ENCODE measurements around the gene ESPNL. TPM values are rescaled to one million over a fixed set of nuclear protein-coding genes. Genes with fewer than 3 reads are reported as not detected.

The ESPNL gene
- total and polyA plus RNA-seq, 9 of the 15 experiments (the other 6 are each of a cell fraction or from before 2014, with no cell fraction given), result 0.03 to 0.09 (median 0.05) TPM; not detected in 3

DNA sequence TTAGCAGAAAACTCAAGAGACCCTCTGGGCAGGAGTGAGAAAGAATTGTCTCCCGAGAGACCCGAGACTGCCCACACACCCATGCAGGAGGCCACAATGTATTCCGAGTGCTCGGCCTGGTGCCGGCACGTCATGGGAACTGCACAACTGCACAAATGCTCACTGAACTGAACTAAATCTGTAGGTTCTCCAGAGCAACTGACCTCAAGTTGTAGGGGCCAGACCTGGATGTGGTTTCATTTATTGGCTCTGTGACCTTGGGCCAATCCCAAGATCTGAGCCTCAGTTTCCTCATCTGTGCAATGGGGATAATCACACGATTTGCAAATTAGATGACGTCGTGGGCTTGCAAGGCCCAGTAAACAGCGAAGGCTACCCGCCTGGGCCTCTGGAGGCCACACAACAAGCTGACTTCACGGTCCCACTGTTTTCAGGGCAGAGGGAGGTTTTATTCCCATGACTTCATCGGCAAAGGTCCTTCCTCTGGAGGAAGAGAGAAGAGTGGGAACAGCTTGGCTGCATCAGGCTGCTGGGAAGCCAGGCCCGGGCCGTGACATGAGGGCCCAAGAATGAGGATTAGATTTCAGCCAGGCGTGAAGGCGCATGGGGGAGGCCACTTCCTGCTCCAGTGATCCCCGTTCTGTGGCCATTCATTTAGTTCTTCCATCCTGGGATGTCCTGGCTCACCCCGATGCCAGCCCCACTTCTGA is 55.1 kb downstream of the ESPNL start:
- H3K4me1 ChIP-seq (replicated peaks in 1 of 2; ENCODE audit: control insufficient read depth in 2 of 2, insufficient read depth in 2 of 2, low read length in 2 of 2), result peaks cover 0 to 43% of the 10 kb centered on the region in 2 experiments; a peak in 2 of 5 replicates
- H3K4me3 ChIP-seq, result no peak overlapping the region
- H2AFZ ChIP-seq (ENCODE audit: low read depth, low read length), result no peak overlapping the region
- no peak overlapping the region for H3K27ac ChIP-seq (ENCODE audit: extremely low read depth, low read depth, low read length)
- CTCF ChIA-PET (ENCODE audit: low intra/inter-chr PET ratio), result no interaction called here
- ATAC-seq (no peak), FAIRE-seq (no peak), DNase-seq (ENCODE audit: extremely low read depth in 1 of 4, low spot score in 3 of 4) (no peak)
- H3K27me3 ChIP-seq (ENCODE audit: control insufficient read depth in 2 of 2, insufficient read depth in 2 of 2, low read length in 2 of 2), result no peaks in the 10 kb centered on the region
- BruUV-seq (replicated peaks), result no TSS peak
- no peaks in the 10 kb centered on the region for H3K9me1 ChIP-seq (ENCODE audit: control insufficient read depth, insufficient read depth, low read length)
- no peaks in the 10 kb centered on the region for H3K9me3 ChIP-seq (replicated peaks; ENCODE audit: control insufficient read depth, insufficient read depth, low read depth, low read length)
- H3K79me2 ChIP-seq (ENCODE audit: control insufficient read depth, insufficient read depth, low read length), result no peaks in the 10 kb centered on the region
- no peak overlapping the region; a peak in 1 of 4 replicates for H3K9ac ChIP-seq (ENCODE audit: insufficient read depth in 1 of 2, low read depth in 2 of 2, low read length in 2 of 2)
- POLR2A ChIA-PET, result no interaction called here
- intact Hi-C loops (cut with micrococcal nuclease), result no loop called here
- WGBS (ENCODE audit: insufficient coverage, low coverage, missing lambda C conversion rate), result 58% methylated on average over 14 of the region's 19 CpGs
- no peaks in the 10 kb centered on the region for H3K36me3 ChIP-seq (ENCODE audit: control insufficient read depth, insufficient read depth, low read length)
- in situ Hi-C loops (cut with MboI), result no loop called here
- no peaks in the 10 kb centered on the region for H4K20me1 ChIP-seq (replicated peaks; ENCODE audit: control insufficient read depth, insufficient read depth, low read length)
- H3K4me2 ChIP-seq (ENCODE audit: insufficient read depth, low read length), result no peak overlapping the region
- TF ChIP-seq, protein P1, sequence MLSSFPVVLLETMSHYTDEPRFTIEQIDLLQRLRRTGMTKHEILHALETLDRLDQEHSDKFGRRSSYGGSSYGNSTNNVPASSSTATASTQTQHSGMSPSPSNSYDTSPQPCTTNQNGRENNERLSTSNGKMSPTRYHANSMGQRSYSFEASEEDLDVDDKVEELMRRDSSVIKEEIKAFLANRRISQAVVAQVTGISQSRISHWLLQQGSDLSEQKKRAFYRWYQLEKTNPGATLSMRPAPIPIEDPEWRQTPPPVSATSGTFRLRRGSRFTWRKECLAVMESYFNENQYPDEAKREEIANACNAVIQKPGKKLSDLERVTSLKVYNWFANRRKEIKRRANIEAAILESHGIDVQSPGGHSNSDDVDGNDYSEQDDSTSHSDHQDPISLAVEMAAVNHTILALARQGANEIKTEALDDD (IDR thresholded peaks at IDR 0.05), result no peak
- TF ChIP-seq ZNF561 (CRISPR knock-in tag; conservative IDR thresholded peaks at IDR 0.05) (no peak), U2AF1 (optimal IDR thresholded peaks at IDR 0.05; ENCODE audit: low read depth, low read length) (no peak), SIRT6 (IDR thresholded peaks at IDR 0.05; ENCODE audit: low read depth, low read length) (no peak), TOE1 (IDR thresholded peaks at IDR 0.05; ENCODE audit: borderline replicate concordance) (no peak), TOE1 (CRISPR knock-in tag; IDR thresholded peaks at IDR 0.05; ENCODE audit: borderline replicate concordance, low read depth) (no peak), XRCC5 (IDR thresholded peaks at IDR 0.05; ENCODE audit: low read depth, low read length) (no peak), ZNF354B (CRISPR knock-in tag; IDR thresholded peaks at IDR 0.05) (no peak), KDM1A (IDR thresholded peaks at IDR 0.05) (0 out of 4 replicates have a peak, but pooled peaks of 1 of the 2 experiments have one; percentile 33), SMARCA5 (IDR thresholded peaks at IDR 0.05) (0 out of 2 replicates have a peak, but pooled peaks have one; percentile 16), BRD9 (IDR thresholded peaks at IDR 0.05; ENCODE audit: low read depth, partially characterized antibody) (no peak), BCOR (IDR thresholded peaks at IDR 0.05) (0 out of 2 replicates have a peak, but pooled peaks have one; percentile 47)
- TF ChIP-seq, protein P2, sequence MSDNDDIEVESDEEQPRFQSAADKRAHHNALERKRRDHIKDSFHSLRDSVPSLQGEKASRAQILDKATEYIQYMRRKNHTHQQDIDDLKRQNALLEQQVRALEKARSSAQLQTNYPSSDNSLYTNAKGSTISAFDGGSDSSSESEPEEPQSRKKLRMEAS (CRISPR knock-in tag; IDR thresholded peaks at IDR 0.05), result no peak
- TF ChIP-seq, protein P3, sequence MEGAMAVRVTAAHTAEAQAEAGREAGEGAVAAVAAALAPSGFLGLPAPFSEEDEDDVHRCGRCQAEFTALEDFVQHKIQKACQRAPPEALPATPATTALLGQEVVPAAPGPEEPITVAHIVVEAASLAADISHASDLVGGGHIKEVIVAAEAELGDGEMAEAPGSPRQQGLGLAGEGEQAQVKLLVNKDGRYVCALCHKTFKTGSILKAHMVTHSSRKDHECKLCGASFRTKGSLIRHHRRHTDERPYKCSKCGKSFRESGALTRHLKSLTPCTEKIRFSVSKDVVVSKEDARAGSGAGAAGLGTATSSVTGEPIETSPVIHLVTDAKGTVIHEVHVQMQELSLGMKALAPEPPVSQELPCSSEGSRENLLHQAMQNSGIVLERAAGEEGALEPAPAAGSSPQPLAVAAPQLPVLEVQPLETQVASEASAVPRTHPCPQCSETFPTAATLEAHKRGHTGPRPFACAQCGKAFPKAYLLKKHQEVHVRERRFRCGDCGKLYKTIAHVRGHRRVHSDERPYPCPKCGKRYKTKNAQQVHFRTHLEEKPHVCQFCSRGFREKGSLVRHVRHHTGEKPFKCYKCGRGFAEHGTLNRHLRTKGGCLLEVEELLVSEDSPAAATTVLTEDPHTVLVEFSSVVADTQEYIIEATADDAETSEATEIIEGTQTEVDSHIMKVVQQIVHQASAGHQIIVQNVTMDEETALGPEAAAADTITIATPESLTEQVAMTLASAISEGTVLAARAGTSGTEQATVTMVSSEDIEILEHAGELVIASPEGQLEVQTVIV (CRISPR knock-in tag; IDR thresholded peaks at IDR 0.05; ENCODE audit: borderline replicate concordance), result no peak
- TF ChIP-seq, protein P4, sequence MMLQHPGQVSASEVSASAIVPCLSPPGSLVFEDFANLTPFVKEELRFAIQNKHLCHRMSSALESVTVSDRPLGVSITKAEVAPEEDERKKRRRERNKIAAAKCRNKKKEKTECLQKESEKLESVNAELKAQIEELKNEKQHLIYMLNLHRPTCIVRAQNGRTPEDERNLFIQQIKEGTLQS (IDR thresholded peaks at IDR 0.05), result no peak
- TF ChIP-seq, protein P4 (CRISPR knock-in tag; conservative IDR thresholded peaks at IDR 0.05), result no peak
- TF ChIP-seq, protein P5, sequence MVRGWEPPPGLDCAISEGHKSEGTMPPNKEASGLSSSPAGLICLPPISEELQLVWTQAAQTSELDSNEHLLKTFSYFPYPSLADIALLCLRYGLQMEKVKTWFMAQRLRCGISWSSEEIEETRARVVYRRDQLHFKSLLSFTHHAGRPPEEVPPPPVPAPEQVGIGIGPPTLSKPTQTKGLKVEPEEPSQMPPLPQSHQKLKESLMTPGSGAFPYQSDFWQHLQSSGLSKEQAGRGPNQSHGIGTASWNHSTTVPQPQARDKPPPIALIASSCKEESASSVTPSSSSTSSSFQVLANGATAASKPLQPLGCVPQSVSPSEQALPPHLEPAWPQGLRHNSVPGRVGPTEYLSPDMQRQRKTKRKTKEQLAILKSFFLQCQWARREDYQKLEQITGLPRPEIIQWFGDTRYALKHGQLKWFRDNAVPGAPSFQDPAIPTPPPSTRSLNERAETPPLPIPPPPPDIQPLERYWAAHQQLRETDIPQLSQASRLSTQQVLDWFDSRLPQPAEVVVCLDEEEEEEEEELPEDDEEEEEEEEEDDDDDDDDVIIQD (CRISPR knock-in tag; IDR thresholded peaks at IDR 0.05), result no peak
